ENCODE measurements around the gene ZNF506.
"Not testable (repeated sequence)": the region's sequence is repeated elsewhere in the genome, so short reads cannot be mapped to it uniquely, and the experiment has no call there.

ZNF506 gene

DNA sequence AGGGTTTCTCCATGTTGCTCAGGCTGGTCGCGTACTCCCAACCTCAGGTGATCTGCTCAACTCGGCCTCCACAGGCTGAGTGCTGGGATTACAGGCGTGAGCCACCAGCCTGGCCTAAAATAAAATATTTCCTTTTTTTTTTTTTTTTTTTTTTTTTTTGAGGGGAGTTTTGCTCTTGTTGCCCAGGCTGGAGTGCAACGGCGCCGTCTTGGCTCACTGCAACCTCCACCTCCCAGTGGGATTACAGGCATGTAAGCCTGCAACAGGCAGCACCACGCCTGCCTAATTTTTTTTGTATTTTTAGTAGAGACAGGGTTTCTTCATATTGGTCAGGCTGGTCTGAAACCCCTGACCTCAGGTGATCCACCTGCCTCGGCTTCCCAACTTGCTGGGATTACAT lies 4.9 kb downstream of the ZNF506 start:
- Histone ChIP-seq H3K27ac (replicated peaks; ENCODE audit: low read length) (no peak overlapping the region), H2BK12ac (ENCODE audit: low read length) (no peak overlapping the region), H3K4me3 (ENCODE audit: low read length in 2 of 2) (no peak overlapping the region), H3K4me2 (ENCODE audit: insufficient read depth, low read length, poor library complexity, severe bottlenecking) (no peak overlapping the region), H3K79me1 (ENCODE audit: low read depth, low read length) (peaks cover 4% of the 10 kb centered on the region), H2BK5ac (ENCODE audit: low read length) (no peak overlapping the region), H3K9me3 (replicated peaks in 1 of 2; ENCODE audit: control insufficient read depth in 2 of 2, insufficient read depth in 1 of 2, low read depth in 1 of 2, low read length in 2 of 2) (peaks cover 0 to 76% of the 10 kb centered on the region in 2 donors), H2BK15ac (ENCODE audit: low read length) (no peak overlapping the region), H3K36me3 (replicated peaks in 1 of 2; ENCODE audit: control insufficient read depth in 2 of 2, insufficient read depth in 2 of 2, low read length in 2 of 2) (peaks cover 2 to 38% of the 10 kb centered on the region in 2 donors), H4K91ac (ENCODE audit: low read depth, low read length, poor library complexity) (no peak overlapping the region), H3K4me1 (ENCODE audit: control insufficient read depth in 2 of 2, insufficient read depth in 1 of 2, low read depth in 1 of 2, low read length in 2 of 2) (peaks cover 0 to 2% of the 10 kb centered on the region in 2 donors), H2AK5ac (ENCODE audit: low read depth, low read length) (no peak overlapping the region), H2AFZ (ENCODE audit: low read length) (no peak overlapping the region), H3K23ac (ENCODE audit: low read depth, low read length, poor library complexity) (no peak overlapping the region), H3K27me3 (ENCODE audit: control insufficient read depth in 3 of 3, insufficient read depth in 3 of 3, low read depth in 1 of 3, low read length in 3 of 3) (no peaks in the 10 kb centered on the region), H3K9ac (ENCODE audit: low read depth, low read length, poor library complexity) (no peak overlapping the region), H3K18ac (ENCODE audit: low read length) (no peak overlapping the region), H4K8ac (ENCODE audit: low read depth, low read length) (no peak overlapping the region), H3K14ac (ENCODE audit: low read length) (no peak overlapping the region), H2BK120ac (ENCODE audit: low read depth, low read length) (no peak overlapping the region), H3K4ac (ENCODE audit: low read length) (no peak overlapping the region)
- WGBS, 2 donors (ENCODE audit: extremely low coverage in 2 of 2, insufficient read length in 2 of 2, insufficient replicate concordance in 1 of 2): no CpG with 5 or more reads among the region's 9 CpGs
- no peak for DNase-seq (ENCODE audit: low spot score)

DNA sequence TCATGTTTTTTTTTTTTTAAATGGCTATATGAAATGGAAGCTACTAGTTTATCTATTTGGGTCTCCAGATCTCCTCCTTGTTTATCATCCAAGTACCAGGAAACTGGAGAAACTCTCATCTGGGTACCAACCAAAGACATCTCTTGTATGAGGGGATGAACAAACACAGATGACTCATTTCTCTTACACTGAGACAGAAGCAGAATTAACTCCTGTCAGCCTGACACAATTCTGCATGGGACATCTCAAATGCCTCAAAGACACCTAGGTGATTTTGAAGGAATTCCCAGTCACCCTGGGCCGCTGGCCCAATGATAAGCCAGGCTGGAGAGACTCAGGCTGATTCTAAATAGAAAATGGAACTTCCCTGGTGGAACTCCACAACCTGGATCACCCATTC lies 9.6 kb downstream of the ZNF506 start:
- H3K4ac ChIP-seq (ENCODE audit: low read length); H3K14ac ChIP-seq (ENCODE audit: low read length); H3K18ac ChIP-seq (ENCODE audit: low read length); H3K23ac ChIP-seq (ENCODE audit: low read depth, low read length, poor library complexity); H3K9ac ChIP-seq (ENCODE audit: low read depth, low read length, poor library complexity); H3K4me3 ChIP-seq (ENCODE audit: low read length in 2 of 2); DNase-seq (ENCODE audit: low spot score); H3K27me3 ChIP-seq (ENCODE audit: control insufficient read depth in 3 of 3, insufficient read depth in 3 of 3, low read depth in 1 of 3, low read length in 3 of 3); H2BK12ac ChIP-seq (ENCODE audit: low read length); H2BK15ac ChIP-seq (ENCODE audit: low read length); H2AK5ac ChIP-seq (ENCODE audit: low read depth, low read length); H3K27ac ChIP-seq (replicated peaks; ENCODE audit: low read length); H2BK120ac ChIP-seq (ENCODE audit: low read depth, low read length); H3K4me2 ChIP-seq (ENCODE audit: insufficient read depth, low read length, poor library complexity, severe bottlenecking); H3K79me1 ChIP-seq (ENCODE audit: low read depth, low read length); H4K91ac ChIP-seq (ENCODE audit: low read depth, low read length, poor library complexity); H2AFZ ChIP-seq (ENCODE audit: low read length); H4K8ac ChIP-seq (ENCODE audit: low read depth, low read length); H2BK5ac ChIP-seq (ENCODE audit: low read length); H3K4me1 ChIP-seq (ENCODE audit: control insufficient read depth in 2 of 2, insufficient read depth in 1 of 2, low read depth in 1 of 2, low read length in 2 of 2): not testable (repeated sequence)
- Histone ChIP-seq H3K9me3 (replicated peaks in 1 of 2; ENCODE audit: control insufficient read depth in 2 of 2, insufficient read depth in 1 of 2, low read depth in 1 of 2, low read length in 2 of 2) (peaks cover 0 to 50% of the 10 kb centered on the region in 2 donors), H3K36me3 (replicated peaks in 1 of 2; ENCODE audit: control insufficient read depth in 2 of 2, insufficient read depth in 2 of 2, low read length in 2 of 2) (peaks cover 2 to 34% of the 10 kb centered on the region in 2 donors)
- no CpG with 5 or more reads among the region's 1 CpG for WGBS, 2 donors (ENCODE audit: extremely low coverage in 2 of 2, insufficient read length in 2 of 2, insufficient replicate concordance in 1 of 2)

DNA sequence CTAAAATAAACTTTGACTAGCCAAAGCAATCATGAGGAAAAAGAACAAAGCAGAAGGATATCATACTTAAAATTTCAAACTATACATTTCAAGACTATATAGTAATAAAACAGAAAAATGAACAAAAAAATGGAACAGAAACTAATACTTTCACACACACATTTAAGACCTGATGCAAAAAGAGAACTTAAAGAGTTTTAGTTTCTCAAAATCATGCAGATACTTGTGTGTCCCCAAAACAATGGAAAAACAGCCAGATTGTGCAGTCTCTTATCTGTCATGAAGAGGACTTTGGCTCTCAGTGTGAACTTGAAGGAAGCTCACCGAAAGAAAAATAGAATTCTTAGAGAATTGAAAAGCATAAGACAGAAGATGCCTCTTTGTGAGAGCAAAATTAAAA lies 16.1 kb downstream of the ZNF506 start:
- Histone ChIP-seq H2AK5ac (ENCODE audit: low read depth, low read length) (no peak overlapping the region), H2BK12ac (ENCODE audit: low read length) (no peak overlapping the region), H3K27me3 (ENCODE audit: control insufficient read depth in 3 of 3, insufficient read depth in 3 of 3, low read depth in 1 of 3, low read length in 3 of 3) (no peaks in the 10 kb centered on the region), H3K14ac (ENCODE audit: low read length) (no peak overlapping the region), H2BK120ac (ENCODE audit: low read depth, low read length) (no peak overlapping the region), H3K9ac (ENCODE audit: low read depth, low read length, poor library complexity) (no peak overlapping the region), H3K27ac (replicated peaks; ENCODE audit: low read length) (no peak overlapping the region), H3K4me2 (ENCODE audit: insufficient read depth, low read length, poor library complexity, severe bottlenecking) (no peak overlapping the region), H3K9me3 (replicated peaks in 1 of 2; ENCODE audit: control insufficient read depth in 2 of 2, insufficient read depth in 1 of 2, low read depth in 1 of 2, low read length in 2 of 2) (peaks cover 0 to 57% of the 10 kb centered on the region in 2 donors), H3K18ac (ENCODE audit: low read length) (no peak overlapping the region), H3K4me1 (ENCODE audit: control insufficient read depth in 2 of 2, insufficient read depth in 1 of 2, low read depth in 1 of 2, low read length in 2 of 2) (no peaks in the 10 kb centered on the region), H3K4ac (ENCODE audit: low read length) (no peak overlapping the region), H2AFZ (ENCODE audit: low read length) (no peak overlapping the region), H3K23ac (ENCODE audit: low read depth, low read length, poor library complexity) (no peak overlapping the region), H4K8ac (ENCODE audit: low read depth, low read length) (no peak overlapping the region), H3K36me3 (replicated peaks in 1 of 2; ENCODE audit: control insufficient read depth in 2 of 2, insufficient read depth in 2 of 2, low read length in 2 of 2) (peaks cover 3 to 49% of the 10 kb centered on the region in 2 donors), H2BK15ac (ENCODE audit: low read length) (no peak overlapping the region), H2BK5ac (ENCODE audit: low read length) (no peak overlapping the region), H3K79me1 (ENCODE audit: low read depth, low read length) (peaks cover 2% of the 10 kb centered on the region), H3K4me3 (ENCODE audit: low read length in 2 of 2) (no peak overlapping the region), H4K91ac (ENCODE audit: low read depth, low read length, poor library complexity) (no peak overlapping the region)
- DNase-seq (ENCODE audit: low spot score): no peak
- no CpG with 5 or more reads among the region's 1 CpG for whole genome bisulfite sequencing, 2 donors (ENCODE audit: extremely low coverage in 2 of 2, insufficient read length in 2 of 2, insufficient replicate concordance in 1 of 2)

DNA sequence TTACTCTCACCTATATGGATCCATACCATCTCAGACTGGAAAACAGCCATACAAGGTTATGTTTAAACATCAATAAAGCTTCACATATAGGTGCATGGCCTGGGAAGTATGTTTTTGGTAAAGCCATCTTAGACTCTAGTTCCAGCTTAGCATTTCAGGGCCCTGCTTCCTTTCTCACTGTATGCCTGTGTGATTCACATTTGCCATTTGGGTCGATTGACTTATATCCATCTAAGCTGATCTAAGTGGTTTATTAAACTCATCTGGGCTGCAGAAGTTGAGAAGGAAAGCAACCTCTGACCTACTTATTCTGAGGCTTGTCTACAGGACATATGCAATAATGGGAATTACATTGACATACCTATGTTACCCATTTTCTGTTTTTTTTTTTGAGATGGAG lies 33.5 kb downstream of the ZNF506 start:
- Histone ChIP-seq H3K9me3 (replicated peaks in 1 of 2; ENCODE audit: control insufficient read depth in 2 of 2, insufficient read depth in 1 of 2, low read depth in 1 of 2, low read length in 2 of 2) (peaks cover 0 to 63% of the 10 kb centered on the region in 2 donors), H3K23ac (ENCODE audit: low read depth, low read length, poor library complexity) (no peak overlapping the region), H3K14ac (ENCODE audit: low read length) (no peak overlapping the region), H3K4me1 (ENCODE audit: control insufficient read depth in 2 of 2, insufficient read depth in 1 of 2, low read depth in 1 of 2, low read length in 2 of 2) (no peaks in the 10 kb centered on the region), H2BK15ac (ENCODE audit: low read length) (no peak overlapping the region), H3K27me3 (ENCODE audit: control insufficient read depth in 3 of 3, insufficient read depth in 3 of 3, low read depth in 1 of 3, low read length in 3 of 3) (no peaks in the 10 kb centered on the region), H3K36me3 (replicated peaks in 1 of 2; ENCODE audit: control insufficient read depth in 2 of 2, insufficient read depth in 2 of 2, low read length in 2 of 2) (peaks cover 14 to 69% of the 10 kb centered on the region in 2 donors), H2AFZ (ENCODE audit: low read length) (no peak overlapping the region), H3K27ac (replicated peaks; ENCODE audit: low read length) (no peak overlapping the region), H2AK5ac (ENCODE audit: low read depth, low read length) (no peak overlapping the region), H3K18ac (ENCODE audit: low read length) (no peak overlapping the region), H2BK12ac (ENCODE audit: low read length) (no peak overlapping the region), H2BK120ac (ENCODE audit: low read depth, low read length) (no peak overlapping the region), H3K4ac (ENCODE audit: low read length) (no peak overlapping the region), H3K79me1 (ENCODE audit: low read depth, low read length) (peaks cover 3% of the 10 kb centered on the region), H4K8ac (ENCODE audit: low read depth, low read length) (no peak overlapping the region), H3K4me2 (ENCODE audit: insufficient read depth, low read length, poor library complexity, severe bottlenecking) (no peak overlapping the region), H2BK5ac (ENCODE audit: low read length) (no peak overlapping the region), H3K9ac (ENCODE audit: low read depth, low read length, poor library complexity) (no peak overlapping the region), H3K4me3 (ENCODE audit: low read length in 2 of 2) (no peak overlapping the region), H4K91ac (ENCODE audit: low read depth, low read length, poor library complexity) (no peak overlapping the region)
- WGBS, 2 donors (ENCODE audit: extremely low coverage in 2 of 2, insufficient read length in 2 of 2, insufficient replicate concordance in 1 of 2): no CpG with 5 or more reads among the region's 1 CpG
- no peak for DNase-seq (ENCODE audit: low spot score)
